HepG2 (cell line): Measurements from ENCODE around the gene HTR6. TPM values are rescaled to one million over a fixed set of nuclear protein-coding genes. Genes with fewer than 3 reads are reported as not detected.
A peak's percentile ranks its signal among the peaks of the same experiment; 100 is the strongest.

Source experiments
- ATF4 ChIP-seq, 2 experiments: fragments of 450-650 bp in 1 of 2; sonication (generic) in 1 of 2; formaldehyde crosslinking; IDR thresholded peaks; 2 replicates each; pipeline versions ENCODE4 v1.5.0 to v1.8.0; 2020 to 2022; ENCODE audit warnings: mild to moderate bottlenecking in 1 of 2, missing genetic modification reagents in 1 of 2
- EED ChIP-seq: sonication (generic); formaldehyde crosslinking; IDR thresholded peaks from 2 replicates; pipeline ENCODE4 v1.5.0; 2020; ENCODE audit warnings: mild to moderate bottlenecking, missing genetic modification reagents
- EZH2 ChIP-seq: conservative IDR thresholded peaks from 2 replicates; pipeline ENCODE4 v1.6.1; 2012; ENCODE audit warnings: mild to moderate bottlenecking, low read depth, low read length, moderate library complexity
- HNF4A ChIP-seq: sonication (generic); formaldehyde crosslinking; IDR thresholded peaks from 2 replicates; pipeline ENCODE4 v1.4.0; 2020; ENCODE audit warnings: missing genetic modification reagents
- KDM5B ChIP-seq: sonication (generic); formaldehyde crosslinking; IDR thresholded peaks from 2 replicates; pipeline ENCODE4 v1.4.0; 2020; ENCODE audit warnings: missing genetic modification reagents, mild to moderate bottlenecking, borderline replicate concordance
- MYNN ChIP-seq: sonication (generic); formaldehyde crosslinking; IDR thresholded peaks from 2 replicates; pipeline ENCODE4 v1.4.0; 2020; ENCODE audit warnings: mild to moderate bottlenecking, low read depth, missing genetic modification reagents
- PATZ1 ChIP-seq: sonication (generic); formaldehyde crosslinking; IDR thresholded peaks from 2 replicates; pipeline ENCODE4 v1.4.0; 2020; ENCODE audit warnings: missing genetic modification reagents
- RBM22 ChIP-seq: fragments of 200-400 bp; formaldehyde crosslinking; optimal IDR thresholded peaks from 2 replicates; pipeline ENCODE3; 2017; ENCODE audit warnings: mild to moderate bottlenecking, low read length, moderate library complexity
- TARDBP ChIP-seq: sonication (generic); formaldehyde crosslinking; IDR thresholded peaks from 2 replicates; pipeline ENCODE4 v1.8.0; 2022; ENCODE audit warnings: mild to moderate bottlenecking, missing genetic modification reagents
- TBX2 ChIP-seq: sonication (generic); formaldehyde crosslinking; IDR thresholded peaks from 2 replicates; pipeline ENCODE4 v1.5.0; 2020; ENCODE audit warnings: missing genetic modification reagents, mild to moderate bottlenecking, borderline replicate concordance
- TRAFD1 ChIP-seq: sonication (generic); formaldehyde crosslinking; IDR thresholded peaks from 2 replicates; pipeline ENCODE4 v1.5.1; 2020; ENCODE audit warnings: missing genetic modification reagents, mild to moderate bottlenecking, borderline replicate concordance
- USF2 ChIP-seq, 2 experiments: sonication (generic) in 1 of 2; formaldehyde crosslinking in 1 of 2; IDR thresholded peaks; 2 replicates each; pipeline versions ENCODE4 v1.5.1 to v1.6.1; 2011 to 2020; ENCODE audit warnings: borderline replicate concordance in 1 of 2, low read depth in 1 of 2, low read length in 1 of 2, mild to moderate bottlenecking in 1 of 2, missing genetic modification reagents in 1 of 2, moderate library complexity in 1 of 2
- ZNF282 ChIP-seq: fragments of 450-650 bp; IDR thresholded peaks from 2 replicates; pipeline ENCODE4 v1.6.1; 2018; ENCODE audit not compliant: partially characterized antibody
- ZNF574 ChIP-seq: sonication (generic); formaldehyde crosslinking; IDR thresholded peaks from 2 replicates; pipeline ENCODE4 v1.4.0; 2020; ENCODE audit warnings: missing genetic modification reagents
- ZNF605 ChIP-seq: sonication (generic); formaldehyde crosslinking; IDR thresholded peaks from 2 replicates; pipeline ENCODE4 v1.8.0; 2022; ENCODE audit warnings: mild to moderate bottlenecking, missing genetic modification reagents
- ZNF639 ChIP-seq: conservative IDR thresholded peaks from 2 replicates; pipeline ENCODE4 v1.6.1; 2018; ENCODE audit warnings: missing genetic modification reagents
- polyA plus RNA-seq, 8 experiments: library from polyadenylated mRNA; depleted of rRNA in 3 of 8; stranded (reverse) in 7 of 8; unstranded in 1 of 8; fragments of >200 nt; fragmentation: Illumina TruSeq in 4 of 8; extraction: Trizol in 4 of 8; gene quantifications; 2 replicates each; pipeline versions ENCODE4 v1.2.1 to v1.2.3, GENCODE V29; 2011 to 2016; ENCODE audit warnings: low read depth in 4 of 8, missing spikeins in 1 of 8, mixed read lengths in 1 of 8; ENCODE audit not compliant: insufficient read depth in 1 of 8
- total RNA-seq, 5 experiments: library from RNA; depleted of rRNA; stranded (reverse); fragments of >200 nt; fragmentation: Illumina TruSeq; extraction: Trizol; gene quantifications; 2 replicates each; pipeline ENCODE4 v1.2.3, GENCODE V29; 2016; ENCODE audit warnings: low read depth in 1 of 5

The HTR6 gene
- total and polyA plus RNA-seq, 2 of the 13 experiments (the other 11 are each of a cell fraction or from before 2014, with no cell fraction given): 0.04 TPM; not detected in 1

- TF ChIP-seq TRAFD1 (CRISPR knock-in tag) (no peak), ZNF574 (CRISPR knock-in tag) (0 out of 2 replicates have a peak, but pooled peaks have one; percentile 17), RBM22 (no peak), TBX2 (CRISPR knock-in tag) (peak; percentile 49; the same call in 1 of the 2 replicates), KDM5B (0 out of 2 replicates have a peak, but pooled peaks have one; percentile 31), ZNF639 (CRISPR knock-in tag) (no peak), ZNF282 (no peak), TARDBP (CRISPR knock-in tag) (no peak), USF2 (IDR thresholded peaks at IDR 0.05; ENCODE audit: low read depth, low read length) (no peak), USF2 (CRISPR knock-in tag; IDR thresholded peaks at IDR 0.05; ENCODE audit: borderline replicate concordance) (no peak), HNF4A (CRISPR knock-in tag) (no peak), ATF4 (CRISPR knock-in tag; IDR thresholded peaks at IDR 0.05) (no peak), MYNN (no peak), ZNF605 (CRISPR knock-in tag) (0 out of 2 replicates have a peak, but pooled peaks have one; percentile 23), PATZ1 (CRISPR knock-in tag) (0 out of 2 replicates have a peak, but pooled peaks have one; percentile 7), EED (CRISPR knock-in tag) (peak; percentile 88; the same call in 1 of the 2 replicates), EZH2 (peak; percentile 83)
Observed at GRCh38 chr1:19644681-19645410, 19.8 kb upstream of the HTR6 start (continued).
